ENCODE results near the gene MEF2D. TPM values are rescaled to one million over a fixed set of nuclear protein-coding genes. Genes with fewer than 3 reads are reported as not detected.

The MEF2D gene
- total RNA-seq, 1 experiment from 2014 or later: 18.3 TPM

GRCh38 chr1:156525071-156525501 is 24.5 kb upstream of the MEF2D start:
- POLR2A ChIA-PET (ENCODE audit: low non-redundant PET): interaction anchor here (0.6 to 0.7 kb wide), 2 partner anchors 11 to 52 kb away, joined by 3 to 5 read pairs; no protein-coding TSS in a partner anchor
- Histone ChIP-seq H3K9me3 (ENCODE audit: low read depth, low read length, poor library complexity, severe bottlenecking) (no peaks in the 10 kb centered on the region), H3K36me3 (ENCODE audit: insufficient read depth, low read length, poor library complexity, severe bottlenecking) (peaks cover 19% of the 10 kb centered on the region), H3K27ac (ENCODE audit: low read depth, low read length, poor library complexity, severe bottlenecking) (no peak overlapping the region), H3K27me3 (replicated peaks; ENCODE audit: insufficient read depth, low read depth, low read length, poor library complexity) (no peaks in the 10 kb centered on the region), H3K4me3 (ENCODE audit: low read depth, low read length, poor library complexity, severe bottlenecking) (no peak overlapping the region), H3K4me1 (ENCODE audit: insufficient read depth, low read length, poor library complexity, severe bottlenecking) (no peaks in the 10 kb centered on the region)
- no TSS peak for BruUV-seq (replicated peaks)
- DNase-seq (ENCODE audit: low spot score): no peak
- no peak for TF ChIP-seq CTCF (conservative IDR thresholded peaks at IDR 0.05; ENCODE audit: low read depth, low read length)
- TF ChIP-seq EZH2 (IDR thresholded peaks at IDR 0.05; ENCODE audit: borderline replicate concordance, low read depth, low read length, poor library complexity, severe bottlenecking): no peak
- intact Hi-C loops (cut with micrococcal nuclease; ENCODE audit: unreplicated experiment): no loop called here
- CTCF ChIA-PET: interaction anchor here (0.6 to 1.0 kb wide), 2 partner anchors 44 to 517 kb away, joined by 3 to 4 read pairs; no protein-coding TSS in a partner anchor

GRCh38 chr1:156524481-156524869 is 23.9 kb upstream of the MEF2D start:
- H3K36me3 ChIP-seq (ENCODE audit: insufficient read depth, low read length, poor library complexity, severe bottlenecking): peaks cover 14% of the 10 kb centered on the region
- ChIA-PET POLR2A (ENCODE audit: low non-redundant PET) (no interaction called here), CTCF (interaction anchor here (1.0 kb wide), 1 partner anchor 44 kb away, joined by 3 read pairs; no protein-coding TSS in a partner anchor)
- no peak for DNase-seq (ENCODE audit: low spot score)
- H3K9me3 ChIP-seq (ENCODE audit: low read depth, low read length, poor library complexity, severe bottlenecking): no peaks in the 10 kb centered on the region
- H3K4me1 ChIP-seq (ENCODE audit: insufficient read depth, low read length, poor library complexity, severe bottlenecking): no peaks in the 10 kb centered on the region
- no peak overlapping the region for H3K4me3 ChIP-seq (ENCODE audit: low read depth, low read length, poor library complexity, severe bottlenecking)
- no peaks in the 10 kb centered on the region for H3K27me3 ChIP-seq (replicated peaks; ENCODE audit: insufficient read depth, low read depth, low read length, poor library complexity)
- no peak overlapping the region for H3K27ac ChIP-seq (ENCODE audit: low read depth, low read length, poor library complexity, severe bottlenecking)
- no TSS peak for BruUV-seq (replicated peaks)
- no peak for TF ChIP-seq EZH2 (IDR thresholded peaks at IDR 0.05; ENCODE audit: borderline replicate concordance, low read depth, low read length, poor library complexity, severe bottlenecking)
- TF ChIP-seq CTCF (conservative IDR thresholded peaks at IDR 0.05; ENCODE audit: low read depth, low read length): no peak
- intact Hi-C loops (cut with micrococcal nuclease; ENCODE audit: unreplicated experiment): no loop called here

- H3K27me3 ChIP-seq (replicated peaks; ENCODE audit: insufficient read depth, low read depth, low read length, poor library complexity): no peaks in the 10 kb centered on the region
- peaks cover 13% of the 10 kb centered on the region for H3K36me3 ChIP-seq (ENCODE audit: insufficient read depth, low read length, poor library complexity, severe bottlenecking)
- BruUV-seq (replicated peaks): no TSS peak
- POLR2A ChIA-PET (ENCODE audit: low non-redundant PET): no interaction called here
- H3K27ac ChIP-seq (ENCODE audit: low read depth, low read length, poor library complexity, severe bottlenecking): no peak overlapping the region
- no peak for DNase-seq (ENCODE audit: low spot score)
- TF ChIP-seq EZH2 (IDR thresholded peaks at IDR 0.05; ENCODE audit: borderline replicate concordance, low read depth, low read length, poor library complexity, severe bottlenecking) (no peak), CTCF (conservative IDR thresholded peaks at IDR 0.05; ENCODE audit: low read depth, low read length) (no peak)
- intact Hi-C loops (cut with micrococcal nuclease; ENCODE audit: unreplicated experiment): no loop called here
- H3K9me3 ChIP-seq (ENCODE audit: low read depth, low read length, poor library complexity, severe bottlenecking): no peaks in the 10 kb centered on the region
- no peaks in the 10 kb centered on the region for H3K4me1 ChIP-seq (ENCODE audit: insufficient read depth, low read length, poor library complexity, severe bottlenecking)
- CTCF ChIA-PET: interaction anchor here (1.0 kb wide), 1 partner anchor 43 kb away, joined by 3 read pairs; no protein-coding TSS in a partner anchor
- no peak overlapping the region for H3K4me3 ChIP-seq (ENCODE audit: low read depth, low read length, poor library complexity, severe bottlenecking)
Measured at GRCh38 chr1:156523801-156524480, 23.4 kb upstream of the MEF2D start.

All from A673 (cell line).